Uterus (tissue), 2 donors: ENCODE results near the gene RHAG.

ENCODE experiments used
- CTCF ChIP-seq, 4 experiments: fragments of 200-600 bp in 2 of 4; fragments of 450-650 bp in 2 of 4; sonication (generic) in 2 of 4; IDR thresholded peaks; one replicate each; pipeline ENCODE4 v1.5.1; 2016 to 2019; ENCODE audit warnings: antibody characterized with exemption in 4 of 4, mild to moderate bottlenecking in 2 of 4, moderate library complexity in 1 of 4
- POLR2A ChIP-seq, 2 donors: fragments of 450-650 bp; IDR thresholded peaks; one replicate each; pipeline ENCODE4 v1.6.1; 2016; ENCODE audit warnings: antibody characterized with exemption in 2 of 2, mild to moderate bottlenecking in 1 of 2, moderate library complexity in 1 of 2

- TF ChIP-seq CTCF (IDR thresholded peaks at IDR 0.05) (no peak), POLR2A (IDR thresholded peaks at IDR 0.05) (no peak)
These were observed 1.8 kb downstream of the RHAG start for GRCh38 chr6:49634836-49635218.
